GM12878 (cell line): ENCODE results near the gene TDRKH. TPM values are rescaled to one million over a fixed set of nuclear protein-coding genes. Genes with fewer than 3 reads are reported as not detected.

ENCODE experiments used
- ATAC-seq: fragments of 200-7000 bp; cut with Tn5 transposase; 3 replicates; pipeline ENCODE4 v1.9.1; 2020; ENCODE audit warnings: mild to moderate bottlenecking, moderate library complexity
- BruUV-seq: library from RNA; stranded (reverse); fragments of 400-500 nt; replicated peaks from 2 replicates; lab custom pipeline; 2021; lab: Mats Ljungman, UMichigan
- CTCF ChIA-PET: fragments of 300-600 bp; sonication (Branson Sonifier 250); formaldehyde crosslinking; extraction: SDS; loops from one replicate; lab custom pipeline; 2021; ENCODE audit warnings: inconsistent platforms; lab: Yijun Ruan, JAX
- POLR2A ChIA-PET: fragments of 350-600 bp; formaldehyde crosslinking; extraction: SDS; loops from one replicate; lab custom pipeline; 2021; ENCODE audit warnings: inconsistent platforms; lab: Charles Lee
- RAD21 ChIA-PET: fragments of 300-600 bp; sonication (Branson Sonifier 250); formaldehyde crosslinking; loops from one replicate; lab custom pipeline; 2023; ENCODE audit warnings: antibody characterized with exemption; ENCODE audit not compliant: unreplicated experiment; lab: Charles Lee
- SMC1A ChIA-PET: fragments of 300-600 bp; sonication (Branson Sonifier 250); formaldehyde crosslinking; loops from one replicate; lab custom pipeline; 2023; ENCODE audit not compliant: unreplicated experiment, uncharacterized antibody; lab: Charles Lee
- DNase-seq: peaks from one replicate; pipeline ENCODE4 v3.0.0-alpha.2; 2011; ENCODE audit warnings: low read depth, low spot score
- FAIRE-seq: peaks from 3 replicates; lab custom pipeline; 2011; peaks lifted over from hg19 to GRCh38; lab: Jason Lieb, UNC
- H2AFZ ChIP-seq: 2 replicates; pipeline ENCODE4 v1.6.0; 2011; ENCODE audit warnings: low read depth, low read length, control low read depth; ENCODE audit not compliant: control insufficient read depth
- H3K27ac ChIP-seq: 2 replicates; pipeline ENCODE4 v1.5.1; 2011; ENCODE audit warnings: control low read depth; ENCODE audit not compliant: control insufficient read depth, insufficient read depth
- H3K27me3 ChIP-seq, 2 experiments: replicated peaks in 1 of 2; 2 replicates each; pipeline versions ENCODE4 v1.6.0 to v1.6.1; 2011; ENCODE audit warnings: low read length in 1 of 2; ENCODE audit not compliant: control insufficient read depth in 2 of 2, insufficient read depth in 2 of 2
- H3K36me3 ChIP-seq, 2 experiments: 2 replicates each; pipeline ENCODE4 v1.5.1; 2011; ENCODE audit warnings: low read length in 1 of 2; ENCODE audit not compliant: control insufficient read depth in 2 of 2, insufficient read depth in 2 of 2
- H3K4me1 ChIP-seq: 2 replicates; pipeline ENCODE4 v1.6.1; 2011; ENCODE audit warnings: mild to moderate bottlenecking, low read length, moderate library complexity, mixed read lengths; ENCODE audit not compliant: control insufficient read depth, insufficient read depth
- H3K4me2 ChIP-seq: 2 replicates; pipeline ENCODE4 v1.6.0; 2011; ENCODE audit warnings: control low read depth; ENCODE audit not compliant: control insufficient read depth, insufficient read depth
- H3K4me3 ChIP-seq: fragments of 200-600 bp; sonication (generic); 2 replicates; pipeline ENCODE4 v1.5.1; 2016
- H3K79me2 ChIP-seq: 2 replicates; pipeline ENCODE4 v1.6.0; 2011; ENCODE audit warnings: low read length; ENCODE audit not compliant: control insufficient read depth, insufficient read depth
- H3K9ac ChIP-seq: 2 replicates; pipeline ENCODE4 v1.8.0; 2011; ENCODE audit warnings: low read length, control low read depth, mixed read lengths; ENCODE audit not compliant: control insufficient read depth, insufficient read depth
- H3K9me3 ChIP-seq: replicated peaks from 3 replicates; pipeline ENCODE4 v1.5.1; 2011; ENCODE audit warnings: mild to moderate bottlenecking, low read length; ENCODE audit not compliant: control insufficient read depth, insufficient read depth
- H4K20me1 ChIP-seq: 2 replicates; pipeline ENCODE4 v1.6.0; 2011; ENCODE audit not compliant: control insufficient read depth, insufficient read depth
- CEBPB ChIP-seq, 2 experiments: fragments of 150-350 bp in 1 of 2; IDR thresholded peaks; 2 replicates each; pipeline ENCODE4 v1.6.1; 2012 to 2014; ENCODE audit warnings: low read depth in 2 of 2, low read length in 2 of 2, borderline replicate concordance in 1 of 2, inconsistent platforms in 1 of 2
- CREB1 ChIP-seq: IDR thresholded peaks from 2 replicates; pipeline ENCODE4 v1.6.1; 2012; ENCODE audit warnings: low read depth, mild to moderate bottlenecking, inconsistent platforms
- DPF2 ChIP-seq: fragments of 450-650 bp; IDR thresholded peaks from 2 replicates; pipeline ENCODE4 v1.6.1; 2017; ENCODE audit warnings: mild to moderate bottlenecking
- IKZF1 ChIP-seq: fragments of 450-650 bp; conservative IDR thresholded peaks from 2 replicates; pipeline ENCODE4 v1.6.1; 2017; ENCODE audit warnings: antibody characterized with exemption, mild to moderate bottlenecking
- KDM1A ChIP-seq: fragments of 200-600 bp; sonication (generic); IDR thresholded peaks from 2 replicates; pipeline ENCODE4 v1.6.1; 2016; ENCODE audit warnings: borderline replicate concordance
- NBN ChIP-seq: fragments of 450-650 bp; IDR thresholded peaks from 2 replicates; pipeline ENCODE4 v1.6.1; 2016
- PAX5 ChIP-seq: IDR thresholded peaks from 2 replicates; pipeline ENCODE4 v1.6.1; 2011; ENCODE audit warnings: low read depth, low read length, borderline replicate concordance
- SIX5 ChIP-seq: IDR thresholded peaks from 2 replicates; pipeline ENCODE4 v1.6.1; 2011; ENCODE audit warnings: mild to moderate bottlenecking, low read depth, low read length, moderate library complexity; ENCODE audit not compliant: severe bottlenecking
- TBL1XR1 ChIP-seq: IDR thresholded peaks from 2 replicates; pipeline ENCODE4 v1.6.1; 2012; ENCODE audit warnings: low read depth, low read length, improper control_type of control experiment
- ZNF274 ChIP-seq: IDR thresholded peaks from one replicate; pipeline ENCODE4 v1.8.0; 2011; ENCODE audit not compliant: insufficient read length, insufficient read depth
- WGBS: methylation state at CpG from one replicate; pipeline ENCODE4 v1.1.6; 2016; ENCODE audit warnings: low lambda C conversion rate; ENCODE audit not compliant: insufficient replicate concordance, insufficient coverage; ENCODE audit errors: missing lambda C conversion rate; 5-methylcytosine and 5-hydroxymethylcytosine counted together
- in situ Hi-C: fragments of 300-500 bp; cut with MboI; formaldehyde crosslinking; loops from 9 replicates; pipeline ENCODE4 v1.14.3; 2018; ENCODE audit warnings: mixed read lengths
- intact Hi-C: fragments of 100-400 bp; cut with micrococcal nuclease; formaldehyde crosslinking; loops from one replicate; pipeline ENCODE4 v1.14.2; 2022; ENCODE audit not compliant: unreplicated experiment
- polyA plus RNA-seq, 11 experiments: library from polyadenylated mRNA; depleted of rRNA in 4 of 11; unstranded in 6 of 11; stranded (reverse) in 5 of 11; fragments of >200 nt; fragmentation: Nextera tagmentation in 4 of 11; fragmentation: Illumina TruSeq in 1 of 11; extraction: Ambion mirVana in 4 of 11; extraction: Trizol in 1 of 11; gene quantifications; 1 replicate in 1 of 11; 2 replicates in 10 of 11; pipeline versions ENCODE4 v1.2.1 to v1.2.3, GENCODE V29; 2011 to 2016; ENCODE audit warnings: inconsistent platforms in 2 of 11, missing spikeins in 2 of 11, low read depth in 1 of 11
- total RNA-seq, 4 experiments: library from RNA; depleted of rRNA in 3 of 4; stranded (reverse); fragments of >200 nt in 3 of 4; fragmentation: Illumina TruSeq in 1 of 4; extraction: Trizol in 1 of 4; gene quantifications; 2 replicates each; pipeline versions ENCODE4 v1.2.1 to v1.2.3, GENCODE V29; 2013 to 2021
- TF ChIP-seq, protein P1 (sequence below): fragments of 450-650 bp; IDR thresholded peaks from 2 replicates; pipeline ENCODE4 v1.6.1; 2018; ENCODE audit warnings: mild to moderate bottlenecking, low read depth, moderate library complexity; ENCODE audit not compliant: partially characterized antibody
- TF ChIP-seq, protein P2 (sequence below): IDR thresholded peaks from 2 replicates; pipeline ENCODE4 v1.6.1; 2011; ENCODE audit warnings: low read depth, low read length, improper control_type of control experiment, borderline replicate concordance

Gene TDRKH
- total and polyA plus RNA-seq, 10 of the 15 experiments (the other 5 are each of a cell fraction or from before 2014, with no cell fraction given), result 1.3 to 8.4 (median 2.9) TPM

DNA sequence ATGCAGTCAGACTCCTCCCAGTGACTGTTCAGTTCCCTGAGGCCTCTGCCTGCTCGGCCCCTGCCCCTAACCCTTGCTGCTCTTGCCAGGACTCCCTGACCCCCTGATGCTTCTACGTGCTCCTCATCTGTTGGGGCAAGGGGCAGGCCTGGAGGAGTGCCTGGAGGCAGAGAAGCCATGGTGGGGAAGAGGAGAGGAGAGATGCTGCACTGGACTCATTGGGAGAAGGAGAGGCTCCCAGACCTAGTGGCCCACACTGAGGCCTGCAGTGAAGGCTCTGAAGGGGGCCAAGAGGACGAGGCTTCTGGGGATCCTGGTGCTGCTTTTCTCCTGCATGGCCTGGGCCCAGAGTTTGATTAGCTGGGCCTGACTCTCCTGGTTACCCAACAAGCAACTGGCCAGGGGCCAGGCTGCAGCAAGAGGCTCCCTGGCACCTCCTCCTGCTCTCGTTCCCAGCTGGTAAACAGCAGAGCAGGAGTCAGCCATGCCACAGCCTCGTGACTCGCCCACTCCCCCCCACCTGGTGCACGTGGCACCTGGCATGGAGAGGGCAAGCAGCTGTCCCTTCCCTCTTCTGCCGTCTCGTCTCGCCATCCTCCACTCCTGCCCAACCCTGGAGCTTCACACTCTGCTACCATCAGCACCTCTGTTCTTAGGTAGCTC, 42.1 kb upstream of the TDRKH start (continued):
- TF ChIP-seq, protein P1, sequence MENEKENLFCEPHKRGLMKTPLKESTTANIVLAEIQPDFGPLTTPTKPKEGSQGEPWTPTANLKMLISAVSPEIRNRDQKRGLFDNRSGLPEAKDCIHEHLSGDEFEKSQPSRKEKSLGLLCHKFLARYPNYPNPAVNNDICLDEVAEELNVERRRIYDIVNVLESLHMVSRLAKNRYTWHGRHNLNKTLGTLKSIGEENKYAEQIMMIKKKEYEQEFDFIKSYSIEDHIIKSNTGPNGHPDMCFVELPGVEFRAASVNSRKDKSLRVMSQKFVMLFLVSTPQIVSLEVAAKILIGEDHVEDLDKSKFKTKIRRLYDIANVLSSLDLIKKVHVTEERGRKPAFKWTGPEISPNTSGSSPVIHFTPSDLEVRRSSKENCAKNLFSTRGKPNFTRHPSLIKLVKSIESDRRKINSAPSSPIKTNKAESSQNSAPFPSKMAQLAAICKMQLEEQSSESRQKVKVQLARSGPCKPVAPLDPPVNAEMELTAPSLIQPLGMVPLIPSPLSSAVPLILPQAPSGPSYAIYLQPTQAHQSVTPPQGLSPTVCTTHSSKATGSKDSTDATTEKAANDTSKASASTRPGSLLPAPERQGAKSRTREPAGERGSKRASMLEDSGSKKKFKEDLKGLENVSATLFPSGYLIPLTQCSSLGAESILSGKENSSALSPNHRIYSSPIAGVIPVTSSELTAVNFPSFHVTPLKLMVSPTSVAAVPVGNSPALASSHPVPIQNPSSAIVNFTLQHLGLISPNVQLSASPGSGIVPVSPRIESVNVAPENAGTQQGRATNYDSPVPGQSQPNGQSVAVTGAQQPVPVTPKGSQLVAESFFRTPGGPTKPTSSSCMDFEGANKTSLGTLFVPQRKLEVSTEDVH, result no peak
- TF ChIP-seq KDM1A (no peak), TBL1XR1 (no peak), IKZF1 (no peak), NBN (no peak), SIX5 (no peak), DPF2 (no peak)
- TF ChIP-seq, protein P2, sequence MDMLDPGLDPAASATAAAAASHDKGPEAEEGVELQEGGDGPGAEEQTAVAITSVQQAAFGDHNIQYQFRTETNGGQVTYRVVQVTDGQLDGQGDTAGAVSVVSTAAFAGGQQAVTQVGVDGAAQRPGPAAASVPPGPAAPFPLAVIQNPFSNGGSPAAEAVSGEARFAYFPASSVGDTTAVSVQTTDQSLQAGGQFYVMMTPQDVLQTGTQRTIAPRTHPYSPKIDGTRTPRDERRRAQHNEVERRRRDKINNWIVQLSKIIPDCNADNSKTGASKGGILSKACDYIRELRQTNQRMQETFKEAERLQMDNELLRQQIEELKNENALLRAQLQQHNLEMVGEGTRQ, result no peak

DNA sequence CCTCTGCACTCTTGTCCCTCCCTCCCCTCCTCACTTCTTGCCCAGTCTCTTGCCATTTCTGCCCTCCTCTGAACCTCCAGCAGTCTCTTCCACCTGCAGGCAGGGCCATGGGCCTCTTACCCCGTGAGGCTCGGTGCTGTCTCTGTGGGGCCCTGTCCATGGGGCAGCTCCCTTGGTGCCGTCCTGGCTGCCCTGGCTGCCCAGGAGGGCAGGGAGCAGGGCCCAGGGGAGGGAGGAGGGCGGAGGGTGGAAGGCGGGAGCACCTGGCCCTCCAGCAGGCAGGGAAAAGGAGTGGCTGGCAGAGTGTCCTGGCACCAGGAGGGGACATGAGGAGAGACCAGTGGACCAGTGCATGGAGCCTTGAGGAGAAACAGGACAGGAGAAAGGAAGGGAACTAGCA, 41.3 kb upstream of the TDRKH start, which contains the start of gene RORC:
Gene RORC, minus strand, starts transcription at position 198 of the 400 bp plus-strand sequence. Its CDS starts 38 bp downstream, at position 160.
- ChIA-PET POLR2A (no interaction called here), CTCF (no interaction called here), RAD21 (no interaction called here), SMC1A (interaction anchor here (0.5 kb wide), 1 partner anchor 138 kb away, joined by 4 read pairs; no protein-coding TSS in a partner anchor)
- Histone ChIP-seq H4K20me1 (no peaks in the 10 kb centered on the region), H3K27me3 (no peaks in the 10 kb centered on the region), H3K27ac (no peak within 1 kb of the TSS), H3K9me3 (no peaks in the 10 kb centered on the region), H3K79me2 (no peaks in the 10 kb centered on the region), H3K4me2 (no peak within 1 kb of the TSS), H2AFZ (no peak within 1 kb of the TSS), H3K36me3 (no peaks in the 10 kb centered on the region), H3K4me1 (peaks cover 5% of the 10 kb centered on the region), H3K9ac (no peak within 1 kb of the TSS), H3K4me3 (no peak within 1 kb of the TSS)
- DNase-seq, result no peak
- in situ Hi-C loops, result loop anchor here (10.0 kb wide), 2 partner anchors 387 to 537 kb away; no protein-coding TSS in a partner anchor
- intact Hi-C loops, result loop anchor here (10.0 kb wide), 1 partner anchor 117 kb away; the partner anchor contains the start of gene CELF3
- no peak for TF ChIP-seq CEBPB (IDR thresholded peaks at IDR 0.05; ENCODE audit: borderline replicate concordance in 1 of 2, low read depth in 2 of 2, low read length in 2 of 2)
- TF ChIP-seq CREB1, result no peak
- TF ChIP-seq PAX5, result no peak
- no peak for TF ChIP-seq ZNF274
- FAIRE-seq, result no peak
- BruUV-seq, result no TSS peak
- WGBS, result 29% methylated on average over 5 of the region's 5 CpGs
- ATAC-seq, result no peak
